ENCODE results near the gene HSBP1. TPM values are rescaled to one million over a fixed set of nuclear protein-coding genes. Genes with fewer than 3 reads are reported as not detected.

HSBP1 gene
- total RNA-seq, 1 experiment from 2014 or later: 230 TPM

GRCh38 chr16:83830769-83831455 is 23.1 kb downstream of the HSBP1 start:
- no peak for TF ChIP-seq CTCF (conservative IDR thresholded peaks at IDR 0.05)
- H2AFZ ChIP-seq (ENCODE audit: low read length): no peak overlapping the region
- no peak overlapping the region for H2BK5ac ChIP-seq (ENCODE audit: insufficient read length, low read length)
- H3K23ac ChIP-seq (ENCODE audit: insufficient read length, low read depth, low read length): no peak overlapping the region
- no peak overlapping the region for H3K18ac ChIP-seq (ENCODE audit: insufficient read length, low read depth, low read length)
- H3K4me1 Mint-ChIP-seq: peaks cover 54 to 56% of the 10 kb centered on the region in 2 experiments
- no peak overlapping the region for H3K4me3 Mint-ChIP-seq
- H3K27me3 Mint-ChIP-seq (ENCODE audit: low read depth): peaks cover 2% of the 10 kb centered on the region; the same call in 1 of the 2 replicates
- no peak overlapping the region for H3K56ac ChIP-seq (ENCODE audit: insufficient read length, low read depth, low read length)
- no peak overlapping the region for H2BK12ac ChIP-seq (ENCODE audit: insufficient read length, low read depth, low read length)
- peaks cover 10 to 17% of the 10 kb centered on the region in 2 experiments for H3K9me3 Mint-ChIP-seq
- peaks cover 2% of the 10 kb centered on the region; the same call in 1 of the 2 replicates for H3K4me1 ChIP-seq (ENCODE audit: insufficient read depth, low read length)
- WGBS (ENCODE audit: extremely low coverage, insufficient read length, low lambda C conversion rate): no CpG with 5 or more reads among the region's 13 CpGs
- no peak overlapping the region for H2BK120ac ChIP-seq (ENCODE audit: low read depth, low read length, poor library complexity, severe bottlenecking)
- H3K36me3 Mint-ChIP-seq (ENCODE audit: insufficient read depth in 1 of 3, low read depth in 3 of 3): peaks cover 7 to 11% (median 8%) of the 10 kb centered on the region in 3 experiments
- H3K79me1 ChIP-seq (ENCODE audit: insufficient read depth, low read depth, low read length, poor library complexity, severe bottlenecking): no peaks in the 10 kb centered on the region
- no peak overlapping the region for H3T11ph ChIP-seq (ENCODE audit: low read length)
- no peak overlapping the region for H3K27ac Mint-ChIP-seq
- no peak overlapping the region for H4K8ac ChIP-seq (replicated peaks; ENCODE audit: insufficient read length, low read depth, low read length)
- no peak overlapping the region for H4K5ac ChIP-seq (ENCODE audit: insufficient read length, low read depth, low read length)
- H2AK5ac ChIP-seq (ENCODE audit: insufficient read length, low read length): no peak overlapping the region
- H2BK15ac ChIP-seq (ENCODE audit: low read depth, low read length): no peak overlapping the region
- H3K27me3 ChIP-seq (ENCODE audit: insufficient read depth, low read length): no peaks in the 10 kb centered on the region
- H3K23me2 ChIP-seq (ENCODE audit: insufficient read length, low read depth, low read length, poor library complexity, severe bottlenecking): no peaks in the 10 kb centered on the region
- no peak overlapping the region for H3K4ac ChIP-seq (ENCODE audit: low read depth, low read length)
- H3K9ac ChIP-seq (ENCODE audit: extremely low read depth, insufficient read length, low read length): no peak overlapping the region
- no peak overlapping the region for H3K4me2 ChIP-seq (ENCODE audit: insufficient read depth, insufficient read length, low read length)
- DNase-seq: no peak
- H2BK20ac ChIP-seq (ENCODE audit: low read depth, low read length, poor library complexity, severe bottlenecking): no peak overlapping the region
- H4K91ac ChIP-seq (ENCODE audit: insufficient read length, low read depth, low read length): no peak overlapping the region
- no peak overlapping the region for H3K27ac ChIP-seq (ENCODE audit: insufficient read length, low read depth, low read length)
- H3K9me3 ChIP-seq (ENCODE audit: control insufficient read depth, low read depth, low read length): peaks cover 10% of the 10 kb centered on the region
- no peaks in the 10 kb centered on the region for H4K20me1 ChIP-seq (ENCODE audit: control insufficient read depth, insufficient read depth, insufficient read length)
- H3K79me2 ChIP-seq (ENCODE audit: insufficient read depth, low read length): no peaks in the 10 kb centered on the region
- no peak overlapping the region for H3K14ac ChIP-seq (ENCODE audit: insufficient read depth, low read length)
